NCI-H510A (cell line): ENCODE results near the gene KREMEN2.
A peak's percentile ranks its signal among the peaks of the same experiment; 100 is the strongest.
"Not testable (repeated sequence)": the region's sequence is repeated elsewhere in the genome, so short reads cannot be mapped to it uniquely, and the experiment has no call there.

Experiments
- DNase-seq: peaks from one replicate; lab custom pipeline; 2025; lab: John Stamatoyannopoulos, UW

The KREMEN2 gene

GRCh38 chr16:2942045-2942444, 22.0 kb upstream of the KREMEN2 start:
- no peak for DNase-seq

GRCh38 chr16:2943716-2944115, 20.4 kb upstream of the KREMEN2 start:
- DNase-seq, result not testable (repeated sequence)

- no peak for DNase-seq
These were observed 17.4 kb upstream of the KREMEN2 start for GRCh38 chr16:2946649-2947048.

- no peak for DNase-seq
These were observed 15.0 kb upstream of the KREMEN2 start for GRCh38 chr16:2948807-2949704.

- no peak for DNase-seq
These were observed 14.2 kb upstream of the KREMEN2 start for GRCh38 chr16:2949705-2950352.

GRCh38 chr16:2950353-2950724, 13.7 kb upstream of the KREMEN2 start:
- no peak for DNase-seq

- no peak for DNase-seq
These were observed 13.3 kb upstream of the KREMEN2 start for GRCh38 chr16:2950773-2951172.

GRCh38 chr16:2952679-2953078, 11.4 kb upstream of the KREMEN2 start:
- DNase-seq, result no peak

- DNase-seq, result no peak
These were observed 10.1 kb upstream of the KREMEN2 start for GRCh38 chr16:2953706-2954627.

GRCh38 chr16:2954656-2955381, 9.3 kb upstream of the KREMEN2 start:
- no peak for DNase-seq

GRCh38 chr16:2955438-2955778, 8.7 kb upstream of the KREMEN2 start:
- DNase-seq, result no peak

GRCh38 chr16:2955779-2956578, 8.1 kb upstream of the KREMEN2 start:
- no peak for DNase-seq

- DNase-seq, result no peak
These were observed 7.5 kb upstream of the KREMEN2 start for GRCh38 chr16:2956579-2956956.

- no peak for DNase-seq
These were observed 4.9 kb upstream of the KREMEN2 start for GRCh38 chr16:2959206-2959605.

- DNase-seq, result no peak
These were observed 3.7 kb upstream of the KREMEN2 start for GRCh38 chr16:2960183-2961010.

- DNase-seq, result no peak
These were observed 1.6 kb upstream of the KREMEN2 start for GRCh38 chr16:2962334-2963073.

GRCh38 chr16:2963074-2963722, 877 bp upstream of the KREMEN2 start:
- no peak for DNase-seq

- peak; percentile 80 for DNase-seq
These were observed 631 bp downstream of the KREMEN2 start for GRCh38 chr16:2964475-2965336.
